ENCODE data around the gene SF1.

GRCh38 chr11:64770120-64770519, 8.2 kb downstream of the SF1 start:
- TF ChIP-seq POLR2A (IDR thresholded peaks at IDR 0.05; ENCODE audit: low read depth, low read length) (no peak), CEBPB (IDR thresholded peaks at IDR 0.05; ENCODE audit: low read depth, low read length) (no peak), CTCF (conservative IDR thresholded peaks at IDR 0.05; ENCODE audit: low read depth, low read length) (no peak), MAZ (IDR thresholded peaks at IDR 0.05; ENCODE audit: borderline replicate concordance, low read depth, low read length) (no peak)
- TF ChIP-seq, protein P1, sequence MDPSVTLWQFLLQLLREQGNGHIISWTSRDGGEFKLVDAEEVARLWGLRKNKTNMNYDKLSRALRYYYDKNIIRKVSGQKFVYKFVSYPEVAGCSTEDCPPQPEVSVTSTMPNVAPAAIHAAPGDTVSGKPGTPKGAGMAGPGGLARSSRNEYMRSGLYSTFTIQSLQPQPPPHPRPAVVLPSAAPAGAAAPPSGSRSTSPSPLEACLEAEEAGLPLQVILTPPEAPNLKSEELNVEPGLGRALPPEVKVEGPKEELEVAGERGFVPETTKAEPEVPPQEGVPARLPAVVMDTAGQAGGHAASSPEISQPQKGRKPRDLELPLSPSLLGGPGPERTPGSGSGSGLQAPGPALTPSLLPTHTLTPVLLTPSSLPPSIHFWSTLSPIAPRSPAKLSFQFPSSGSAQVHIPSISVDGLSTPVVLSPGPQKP (IDR thresholded peaks at IDR 0.05; ENCODE audit: borderline replicate concordance, low read depth, low read length): no peak
